ENCODE results near the gene HDAC9. TPM values are rescaled to one million over a fixed set of nuclear protein-coding genes. Genes with fewer than 3 reads are reported as not detected.

The HDAC9 gene
- total RNA-seq, 4 donors from 2014 or later, result 3.0 to 14.0 (median 5.6) TPM

DNA sequence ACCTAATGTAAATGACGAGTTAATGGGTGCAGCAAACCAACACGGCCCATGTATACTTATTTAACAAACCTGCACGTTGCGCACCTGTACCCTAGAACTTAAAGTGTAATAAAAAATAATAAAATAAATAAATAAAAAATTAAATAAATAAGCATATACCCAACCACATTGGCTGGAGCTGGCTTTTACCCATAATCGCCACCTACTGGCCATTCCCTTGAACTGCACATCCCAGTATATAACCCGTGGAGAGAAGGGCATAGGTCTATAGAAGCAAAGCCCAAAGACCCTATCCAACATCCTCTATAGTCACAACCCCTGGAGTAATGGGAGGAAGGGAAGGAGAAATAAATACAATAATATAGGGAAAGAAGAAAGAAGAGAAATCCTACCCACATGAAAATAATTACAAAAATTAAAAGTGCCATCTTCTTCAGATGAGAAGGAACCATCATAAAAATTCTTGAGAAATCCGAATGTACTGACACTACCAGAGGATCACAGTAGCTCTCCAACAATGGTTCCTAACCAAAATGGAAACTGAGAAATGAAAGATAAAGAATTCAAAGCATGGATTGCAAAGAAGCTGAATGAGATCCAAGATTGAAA, 556.3 kb downstream of the HDAC9 start:
- TF ChIP-seq POLR2A (IDR thresholded peaks at IDR 0.05) (no peak), CTCF (IDR thresholded peaks at IDR 0.05 in 4 of 5, conservative IDR thresholded peaks at IDR 0.05 in 1 of 5) (peak; percentile 12 to 60 (median 41))
- Histone ChIP-seq H3K27me3 (no peaks in the 10 kb centered on the region), H3K4me1 (no peaks in the 10 kb centered on the region), H3K4me3 (no peak overlapping the region), H3K36me3 (no peaks in the 10 kb centered on the region), H3K9me3 (no peaks in the 10 kb centered on the region), H3K27ac (no peak overlapping the region)
- no peak for ATAC-seq
- DNase-seq, result no peak
- intact Hi-C loops (cut with DNase I; ENCODE audit: low total_unique reads) (no loop called here), in situ Hi-C loops (cut with MboI; ENCODE audit: low sequenced_read_pairs in 4 of 4) (no loop called here)
